ENCODE results near the gene SH2D1B.

SH2D1B gene

GRCh38 chr1:162349635-162350330 lies 62.2 kb downstream of the SH2D1B start:
- H3K4me3 Mint-ChIP-seq, result no peak overlapping the region
- peaks cover 2% of the 10 kb centered on the region for H3K27me3 Mint-ChIP-seq
- H3K27ac Mint-ChIP-seq, result no peak overlapping the region
- no peaks in the 10 kb centered on the region for H3K9me3 Mint-ChIP-seq (ENCODE audit: low read depth)
- H3K36me3 Mint-ChIP-seq, result no peaks in the 10 kb centered on the region
- H3K4me1 Mint-ChIP-seq (ENCODE audit: low read depth), result no peaks in the 10 kb centered on the region

- no peaks in the 10 kb centered on the region for H3K9me3 Mint-ChIP-seq (ENCODE audit: low read depth)
- H3K27ac Mint-ChIP-seq, result no peak overlapping the region
- no peaks in the 10 kb centered on the region for H3K36me3 Mint-ChIP-seq
- H3K4me1 Mint-ChIP-seq (ENCODE audit: low read depth), result no peaks in the 10 kb centered on the region
- H3K4me3 Mint-ChIP-seq, result no peak overlapping the region
- peaks cover 2% of the 10 kb centered on the region for H3K27me3 Mint-ChIP-seq
These were observed 64.7 kb downstream of the SH2D1B start for GRCh38 chr1:162347281-162347680.

Data from activated naive CD8-positive, alpha-beta T cell (primary cell).